Stimulated activated CD8-positive, alpha-beta memory T cell treated with anti-CD3 and anti-CD28 coated beads, Interleukin-15, amount 100 ng/mL, for 1 hour (primary cell): ENCODE results near the gene AKT3.

Experiments used
- DNase-seq: peaks from one replicate; pipeline ENCODE4 v3.0.0-alpha.2; 2020; ENCODE audit warnings: low read depth

The AKT3 gene

GRCh38 chr1:243731301-243731891, 118.6 kb downstream of the AKT3 start:
- DNase-seq, result no peak

- no peak for DNase-seq
These were observed 119.4 kb downstream of the AKT3 start for GRCh38 chr1:243730487-243731150.

- no peak for DNase-seq
These were observed 120.1 kb downstream of the AKT3 start for GRCh38 chr1:243729956-243730355.

- no peak for DNase-seq
These were observed 122.4 kb downstream of the AKT3 start for GRCh38 chr1:243727503-243728203.

GRCh38 chr1:243726806-243727502, 123.1 kb downstream of the AKT3 start:
- no peak for DNase-seq

GRCh38 chr1:243725846-243726245, 124.2 kb downstream of the AKT3 start:
- no peak for DNase-seq

GRCh38 chr1:243725075-243725474, 125.0 kb downstream of the AKT3 start:
- no peak for DNase-seq

GRCh38 chr1:243723458-243724043, 126.5 kb downstream of the AKT3 start:
- DNase-seq, result no peak

- no peak for DNase-seq
These were observed 127.0 kb downstream of the AKT3 start for GRCh38 chr1:243723050-243723449.

GRCh38 chr1:243719476-243719875, 130.6 kb downstream of the AKT3 start:
- no peak for DNase-seq

GRCh38 chr1:243718893-243719292, 131.2 kb downstream of the AKT3 start:
- no peak for DNase-seq

- DNase-seq, result no peak
These were observed 132.0 kb downstream of the AKT3 start for GRCh38 chr1:243718022-243718421.

- DNase-seq, result no peak
These were observed 133.1 kb downstream of the AKT3 start for GRCh38 chr1:243716906-243717305.

GRCh38 chr1:243715285-243715684, 134.8 kb downstream of the AKT3 start:
- DNase-seq, result no peak

- no peak for DNase-seq
These were observed 136.4 kb downstream of the AKT3 start for GRCh38 chr1:243713470-243714186.

GRCh38 chr1:243712941-243713340, 137.1 kb downstream of the AKT3 start:
- no peak for DNase-seq

GRCh38 chr1:243712242-243712641, 137.8 kb downstream of the AKT3 start:
- no peak for DNase-seq

GRCh38 chr1:243710467-243710866, 139.6 kb downstream of the AKT3 start:
- DNase-seq, result no peak

GRCh38 chr1:243708210-243708609, 141.8 kb downstream of the AKT3 start:
- DNase-seq, result no peak

GRCh38 chr1:243706563-243706962, 143.5 kb downstream of the AKT3 start:
- DNase-seq, result no peak

GRCh38 chr1:243705585-243705984, 144.5 kb downstream of the AKT3 start:
- no peak for DNase-seq

GRCh38 chr1:243701872-243702271, 148.2 kb downstream of the AKT3 start:
- DNase-seq, result no peak
